Measurements from ENCODE around the gene POC1A.

DNA sequence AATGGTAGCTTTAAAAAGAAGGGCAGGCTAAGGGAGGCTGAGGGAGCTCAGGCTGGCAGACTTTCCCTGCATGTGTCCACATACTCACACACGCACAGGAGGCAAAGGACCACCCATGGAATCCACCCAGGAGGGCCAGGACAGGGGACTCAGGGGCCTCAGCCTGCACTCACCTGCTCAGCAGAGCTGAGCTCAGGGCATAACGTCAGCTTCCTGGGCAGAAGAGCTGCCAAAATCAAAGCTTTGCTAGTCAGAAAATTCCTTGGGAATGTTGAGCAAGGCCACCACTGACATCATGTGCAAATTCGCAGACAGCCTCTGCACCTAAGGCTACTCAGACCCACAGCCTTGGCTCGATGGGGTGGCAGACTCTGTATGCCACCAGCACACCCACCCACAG is 27.3 kb upstream of the POC1A start:
- no peak for TF ChIP-seq TBP (IDR thresholded peaks at IDR 0.05; ENCODE audit: low read depth, low read length)
- TF ChIP-seq, protein P1, sequence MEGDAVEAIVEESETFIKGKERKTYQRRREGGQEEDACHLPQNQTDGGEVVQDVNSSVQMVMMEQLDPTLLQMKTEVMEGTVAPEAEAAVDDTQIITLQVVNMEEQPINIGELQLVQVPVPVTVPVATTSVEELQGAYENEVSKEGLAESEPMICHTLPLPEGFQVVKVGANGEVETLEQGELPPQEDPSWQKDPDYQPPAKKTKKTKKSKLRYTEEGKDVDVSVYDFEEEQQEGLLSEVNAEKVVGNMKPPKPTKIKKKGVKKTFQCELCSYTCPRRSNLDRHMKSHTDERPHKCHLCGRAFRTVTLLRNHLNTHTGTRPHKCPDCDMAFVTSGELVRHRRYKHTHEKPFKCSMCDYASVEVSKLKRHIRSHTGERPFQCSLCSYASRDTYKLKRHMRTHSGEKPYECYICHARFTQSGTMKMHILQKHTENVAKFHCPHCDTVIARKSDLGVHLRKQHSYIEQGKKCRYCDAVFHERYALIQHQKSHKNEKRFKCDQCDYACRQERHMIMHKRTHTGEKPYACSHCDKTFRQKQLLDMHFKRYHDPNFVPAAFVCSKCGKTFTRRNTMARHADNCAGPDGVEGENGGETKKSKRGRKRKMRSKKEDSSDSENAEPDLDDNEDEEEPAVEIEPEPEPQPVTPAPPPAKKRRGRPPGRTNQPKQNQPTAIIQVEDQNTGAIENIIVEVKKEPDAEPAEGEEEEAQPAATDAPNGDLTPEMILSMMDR (IDR thresholded peaks at IDR 0.05; ENCODE audit: control extremely low read depth in 1 of 3, insufficient read depth in 1 of 3, low read depth in 1 of 3, low read length in 3 of 3), result no peak
- TF ChIP-seq CREB1 (IDR thresholded peaks at IDR 0.05), result no peak
- no peak for TF ChIP-seq POLR2A (IDR thresholded peaks at IDR 0.05; ENCODE audit: control extremely low read depth in 1 of 2, low read depth in 2 of 2, low read length in 2 of 2)
- no peak for TF ChIP-seq MAFK (IDR thresholded peaks at IDR 0.05; ENCODE audit: low read depth, low read length)
- no peak for TF ChIP-seq SP4 (IDR thresholded peaks at IDR 0.05; ENCODE audit: low read length)
- no peak for TF ChIP-seq PHF8 (conservative IDR thresholded peaks at IDR 0.05; ENCODE audit: low read depth, low read length)
- TF ChIP-seq BCL11A (IDR thresholded peaks at IDR 0.05; ENCODE audit: low read depth in 2 of 2, low read length in 2 of 2), result no peak
- TF ChIP-seq, protein P2, sequence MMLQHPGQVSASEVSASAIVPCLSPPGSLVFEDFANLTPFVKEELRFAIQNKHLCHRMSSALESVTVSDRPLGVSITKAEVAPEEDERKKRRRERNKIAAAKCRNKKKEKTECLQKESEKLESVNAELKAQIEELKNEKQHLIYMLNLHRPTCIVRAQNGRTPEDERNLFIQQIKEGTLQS (IDR thresholded peaks at IDR 0.05; ENCODE audit: insufficient read depth, low read depth, low read length), result no peak
- no peak for TF ChIP-seq JUN (IDR thresholded peaks at IDR 0.05; ENCODE audit: low read depth, low read length)
- TF ChIP-seq ASH2L (IDR thresholded peaks at IDR 0.05; ENCODE audit: low read length), result no peak
- TF ChIP-seq TEAD4 (IDR thresholded peaks at IDR 0.05; ENCODE audit: low read depth, low read length), result no peak

Measured in H1 (cell line).